Adrenal gland (tissue), 5 donors: ENCODE measurements around the gene DVL1.

Source experiments
- POLR2A ChIP-seq, 2 donors: fragments of 450-650 bp; IDR thresholded peaks; one replicate each; pipeline ENCODE4 v1.6.1; 2017; ENCODE audit warnings: antibody characterized with exemption in 2 of 2, mild to moderate bottlenecking in 2 of 2, moderate library complexity in 1 of 2
- TF ChIP-seq, protein P1 (sequence below), 6 experiments: fragments of 450-650 bp in 4 of 6; fragments of 200-600 bp in 2 of 6; sonication (generic) in 1 of 6; IDR thresholded peaks; 1 replicate in 5 of 6; 2 replicates in 1 of 6; pipeline versions ENCODE4 v1.5.1 to v1.8.0; 2016 to 2021; ENCODE audit warnings: antibody characterized with exemption in 6 of 6, mild to moderate bottlenecking in 2 of 6, moderate library complexity in 1 of 6
- donor health status: DM: no; HTN: no; CAD: no.

DNA sequence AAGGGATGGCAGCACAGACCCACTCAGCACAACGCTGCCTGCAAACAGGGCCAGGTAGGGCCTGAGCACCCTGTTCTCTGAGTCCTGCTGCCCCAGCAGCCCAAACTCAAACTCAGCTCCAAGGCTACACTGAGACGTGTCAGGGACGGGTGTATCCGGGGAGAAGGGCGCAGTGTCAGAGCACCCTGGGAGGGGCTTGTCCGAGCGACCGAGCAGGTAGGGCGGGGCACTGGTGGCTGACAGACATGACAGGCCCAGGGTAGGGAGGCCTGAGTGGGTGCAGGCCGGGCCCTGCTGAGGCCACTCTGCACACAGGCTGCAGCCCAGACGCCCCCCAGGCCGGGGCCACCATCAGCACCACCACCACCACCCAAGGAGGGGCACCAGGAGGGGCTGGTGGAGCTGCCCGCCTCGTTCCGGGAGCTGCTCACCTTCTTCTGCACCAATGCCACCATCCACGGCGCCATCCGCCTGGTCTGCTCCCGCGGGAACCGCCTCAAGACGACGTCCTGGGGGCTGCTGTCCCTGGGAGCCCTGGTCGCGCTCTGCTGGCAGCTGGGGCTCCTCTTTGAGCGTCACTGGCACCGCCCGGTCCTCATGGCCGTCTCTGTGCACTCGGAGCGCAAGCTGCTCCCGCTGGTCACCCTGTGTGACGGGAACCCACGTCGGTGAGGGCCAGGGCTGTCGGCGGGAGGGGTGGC lies 63.5 kb downstream of the DVL1 start:
- TF ChIP-seq POLR2A (IDR thresholded peaks at IDR 0.05): no peak
- TF ChIP-seq, protein P1, sequence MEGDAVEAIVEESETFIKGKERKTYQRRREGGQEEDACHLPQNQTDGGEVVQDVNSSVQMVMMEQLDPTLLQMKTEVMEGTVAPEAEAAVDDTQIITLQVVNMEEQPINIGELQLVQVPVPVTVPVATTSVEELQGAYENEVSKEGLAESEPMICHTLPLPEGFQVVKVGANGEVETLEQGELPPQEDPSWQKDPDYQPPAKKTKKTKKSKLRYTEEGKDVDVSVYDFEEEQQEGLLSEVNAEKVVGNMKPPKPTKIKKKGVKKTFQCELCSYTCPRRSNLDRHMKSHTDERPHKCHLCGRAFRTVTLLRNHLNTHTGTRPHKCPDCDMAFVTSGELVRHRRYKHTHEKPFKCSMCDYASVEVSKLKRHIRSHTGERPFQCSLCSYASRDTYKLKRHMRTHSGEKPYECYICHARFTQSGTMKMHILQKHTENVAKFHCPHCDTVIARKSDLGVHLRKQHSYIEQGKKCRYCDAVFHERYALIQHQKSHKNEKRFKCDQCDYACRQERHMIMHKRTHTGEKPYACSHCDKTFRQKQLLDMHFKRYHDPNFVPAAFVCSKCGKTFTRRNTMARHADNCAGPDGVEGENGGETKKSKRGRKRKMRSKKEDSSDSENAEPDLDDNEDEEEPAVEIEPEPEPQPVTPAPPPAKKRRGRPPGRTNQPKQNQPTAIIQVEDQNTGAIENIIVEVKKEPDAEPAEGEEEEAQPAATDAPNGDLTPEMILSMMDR (IDR thresholded peaks at IDR 0.05): no peak
